Umbilical cord (tissue), 2 donors: Measurements from ENCODE around the gene NPIPB13. TPM values are rescaled to one million over a fixed set of nuclear protein-coding genes. Genes with fewer than 3 reads are reported as not detected.
"Not testable (repeated sequence)": the region's sequence is repeated elsewhere in the genome, so short reads cannot be mapped to it uniquely, and the experiment has no call there.

Experiments used
- DNase-seq: peaks from one replicate; pipeline ENCODE4 v3.0.0-alpha.2; 2015; ENCODE audit warnings: low spot score
- total RNA-seq: library from RNA; depleted of rRNA; stranded (reverse); fragments of >200 nt; gene quantifications from one replicate; pipeline ENCODE4 v1.2.3, GENCODE V29; 2014; ENCODE audit warnings: low replicate concordance; ENCODE audit not compliant: insufficient read depth

Gene NPIPB13
- total RNA-seq = 0.24 TPM

- not testable (repeated sequence) for DNase-seq
These were observed at the start of gene NPIPB13 for GRCh38 chr16:30248379-30248778. NPIPB13 (minus strand) TSS chr16:30248479; CDS start chr16:30245573, 2,906 bp downstream.

GRCh38 chr16:30282357-30282756 lies 34.1 kb upstream of the NPIPB13 start:
- not testable (repeated sequence) for DNase-seq

- not testable (repeated sequence) for DNase-seq
These were observed 30.2 kb upstream of the NPIPB13 start for GRCh38 chr16:30278523-30278922.

- not testable (repeated sequence) for DNase-seq
These were observed 31.2 kb downstream of the NPIPB13 start for GRCh38 chr16:30217082-30217481.

GRCh38 chr16:30211414-30211813 lies 36.9 kb downstream of the NPIPB13 start:
- DNase-seq = not testable (repeated sequence)

- DNase-seq = not testable (repeated sequence)
These were observed 39.2 kb downstream of the NPIPB13 start for GRCh38 chr16:30209032-30209431.

- not testable (repeated sequence) for DNase-seq
These were observed 41.1 kb downstream of the NPIPB13 start for GRCh38 chr16:30207063-30207704.

GRCh38 chr16:30206252-30206651 lies 42.0 kb downstream of the NPIPB13 start:
- DNase-seq = not testable (repeated sequence)

GRCh38 chr16:30205541-30206236 lies 42.6 kb downstream of the NPIPB13 start:
- DNase-seq = not testable (repeated sequence)

- not testable (repeated sequence) for DNase-seq
These were observed 48.5 kb downstream of the NPIPB13 start for GRCh38 chr16:30199608-30200343.

GRCh38 chr16:30199049-30199448 lies 49.2 kb downstream of the NPIPB13 start, which contains the start of gene SULT1A3:
SULT1A3 (plus strand) TSS chr16:30199255; CDS start chr16:30200729, 1,474 bp downstream.
- not testable (repeated sequence) for DNase-seq

Other genes with a start within 250 kb of the NPIPB13 start
- gene DOC2A, start 237.5 kb downstream of the NPIPB13 start, total RNA-seq = 0.48 TPM
- gene C16orf92, start 225.3 kb downstream of the NPIPB13 start, total RNA-seq = 8.9 TPM
- gene TLCD3B, start 217.2 kb downstream of the NPIPB13 start, total RNA-seq = not detected
- gene ALDOA, start 182.7 kb downstream of the NPIPB13 start, total RNA-seq = 321 TPM
- 46.5 TPM for gene PPP4C, start 172.5 kb downstream of the NPIPB13 start, total RNA-seq
- 0.48 TPM for gene TBX6, start 156.6 kb downstream of the NPIPB13 start, total RNA-seq
- gene YPEL3, start 152.3 kb downstream of the NPIPB13 start, total RNA-seq = 23.6 TPM
- not detected for gene GDPD3, start 134.9 kb downstream of the NPIPB13 start, total RNA-seq
- 23.8 TPM for gene MAPK3, start 125.3 kb downstream of the NPIPB13 start, total RNA-seq
- gene CORO1A, start 64.9 kb downstream of the NPIPB13 start, total RNA-seq = 22.9 TPM
- gene BOLA2B, start 54.8 kb downstream of the NPIPB13 start, total RNA-seq = 110 TPM
- 10.8 TPM for gene SLX1A, start 54.6 kb downstream of the NPIPB13 start, total RNA-seq
- 5.1 TPM for gene SULT1A3, start 49.2 kb downstream of the NPIPB13 start, total RNA-seq
- gene CD2BP2, start 106.8 kb upstream of the NPIPB13 start, total RNA-seq = 20.9 TPM
- gene TBC1D10B, start 122.0 kb upstream of the NPIPB13 start, total RNA-seq = 35.6 TPM
- not detected for gene MYL11, start 126.3 kb upstream of the NPIPB13 start, total RNA-seq
- 8.9 TPM for gene SEPTIN1, start 134.1 kb upstream of the NPIPB13 start, total RNA-seq
- gene ZNF48, start 146.9 kb upstream of the NPIPB13 start, total RNA-seq = 14.2 TPM
- 12.0 TPM for gene ZNF771, start 159.1 kb upstream of the NPIPB13 start, total RNA-seq
- 10.1 TPM for gene DCTPP1, start 181.6 kb upstream of the NPIPB13 start, total RNA-seq
- 6.3 TPM for gene SEPHS2, start 197.4 kb upstream of the NPIPB13 start, total RNA-seq
- gene ITGAL, start 224.3 kb upstream of the NPIPB13 start, total RNA-seq = 3.1 TPM